PC-3 (cell line): ENCODE results near the gene SF3A2.

Experiments
- CTCF ChIP-seq: fragments of 300-600 bp; sonication (generic); conservative IDR thresholded peaks from 2 replicates; pipeline ENCODE4 v1.5.1; 2017; ENCODE audit warnings: antibody characterized with exemption, low read depth, mild to moderate bottlenecking, low read length
- EZH2 ChIP-seq: fragments of 300-600 bp; sonication (generic); IDR thresholded peaks from one replicate; pipeline ENCODE4 v1.6.1; 2017; ENCODE audit warnings: antibody characterized with exemption, mild to moderate bottlenecking, low read length; ENCODE audit not compliant: unreplicated experiment
- EZH2phosphoT487 ChIP-seq: fragments of 300-600 bp; sonication (generic); IDR thresholded peaks from 2 replicates; pipeline ENCODE4 v1.6.1; 2018; ENCODE audit warnings: mild to moderate bottlenecking, antibody characterized with exemption, low read length, borderline replicate concordance

DNA sequence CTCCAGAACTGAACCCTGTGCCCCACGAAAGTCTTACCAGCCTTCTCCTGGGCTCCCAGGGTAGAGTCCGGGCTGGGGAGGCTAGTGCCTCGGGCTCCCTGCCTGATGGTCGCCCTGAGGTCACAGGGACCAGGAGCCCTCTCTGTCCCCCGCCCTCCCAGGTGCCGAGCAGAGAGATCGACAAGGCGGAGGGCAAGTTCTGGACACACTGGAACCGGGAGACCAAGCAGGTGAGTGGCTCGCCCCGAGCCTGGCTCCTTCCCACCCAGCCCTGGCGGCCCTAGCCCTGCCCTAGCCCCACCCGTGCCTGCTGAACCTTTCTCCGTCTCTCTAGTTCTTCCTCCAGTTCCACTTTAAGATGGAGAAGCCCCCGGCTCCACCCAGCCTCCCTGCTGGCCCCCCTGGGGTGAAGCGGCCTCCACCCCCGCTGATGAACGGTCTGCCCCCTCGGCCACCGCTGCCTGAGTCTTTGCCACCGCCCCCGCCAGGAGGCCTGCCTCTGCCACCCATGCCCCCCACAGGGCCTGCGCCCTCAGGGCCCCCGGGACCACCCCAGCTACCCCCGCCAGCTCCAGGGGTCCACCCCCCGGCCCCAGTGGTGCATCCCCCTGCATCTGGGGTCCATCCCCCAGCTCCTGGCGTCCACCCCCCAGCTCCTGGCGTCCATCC lies 10.9 kb downstream of the SF3A2 start:
- no peak for TF ChIP-seq EZH2
- no peak for TF ChIP-seq CTCF
- TF ChIP-seq EZH2phosphoT487, result no peak
